ENCODE results near the gene C4orf54.

The C4orf54 gene

DNA sequence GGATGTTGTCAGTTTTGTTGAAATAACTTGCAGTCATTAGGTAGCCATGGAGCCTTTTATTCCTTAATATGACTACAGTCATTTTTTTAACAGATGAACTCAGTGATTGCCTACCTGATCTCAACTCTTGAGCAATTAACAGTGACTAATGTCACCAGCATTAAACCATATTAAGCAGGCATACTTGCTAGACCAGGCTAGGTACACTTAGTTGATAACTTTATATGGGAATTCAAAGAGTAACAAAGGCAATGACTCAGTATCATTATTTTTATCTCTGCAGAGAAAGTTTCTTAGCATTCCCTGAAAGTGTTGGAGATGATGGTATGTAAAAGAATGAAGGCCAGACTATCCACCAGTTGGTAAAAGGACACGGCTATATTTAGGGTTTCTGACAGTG, at the start of gene C4orf54:
C4orf54 (minus strand) TSS at position 31 of the 400 bp plus-strand sequence. CDS start 3,180 bp downstream, outside the sequence.
- DNase-seq, result no peak

DNA sequence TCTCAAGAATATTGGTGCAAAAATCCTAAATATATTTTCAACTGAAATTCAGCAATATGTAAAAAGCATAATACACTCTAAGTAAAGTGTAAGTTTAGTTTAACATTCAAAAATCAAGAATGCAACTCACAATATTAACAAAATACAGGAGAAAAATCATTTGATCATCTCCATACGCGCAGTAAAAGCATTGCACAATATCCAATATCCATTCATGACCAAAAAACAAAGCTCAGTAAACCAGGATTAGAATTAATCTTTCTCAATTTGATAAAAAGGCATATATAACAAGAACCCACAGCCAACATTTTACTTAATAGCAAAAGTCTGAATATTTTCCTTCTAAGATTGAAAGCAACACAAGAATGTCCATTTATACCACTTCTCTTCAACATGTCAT, 48.3 kb upstream of the C4orf54 start:
- DNase-seq, result no peak

DNA sequence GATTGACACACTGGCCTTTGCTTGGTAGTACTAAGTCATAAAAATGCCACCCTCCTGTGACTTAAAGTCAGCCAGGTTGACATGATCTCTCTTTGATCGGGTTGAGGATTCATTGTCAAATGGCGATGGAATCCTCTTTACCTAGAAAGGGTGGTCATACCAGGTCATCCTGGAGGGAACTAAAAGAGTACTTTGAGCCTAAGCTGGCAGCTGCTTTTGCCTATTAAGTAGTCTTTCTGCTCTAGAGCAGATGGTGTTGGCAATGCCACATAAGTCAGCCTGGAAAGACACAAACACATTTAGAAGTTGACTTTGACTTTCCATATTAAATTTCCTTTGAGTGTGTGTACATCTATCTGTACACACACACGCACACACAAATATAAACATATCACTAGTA, 39.2 kb upstream of the C4orf54 start:
- no peak for DNase-seq

DNA sequence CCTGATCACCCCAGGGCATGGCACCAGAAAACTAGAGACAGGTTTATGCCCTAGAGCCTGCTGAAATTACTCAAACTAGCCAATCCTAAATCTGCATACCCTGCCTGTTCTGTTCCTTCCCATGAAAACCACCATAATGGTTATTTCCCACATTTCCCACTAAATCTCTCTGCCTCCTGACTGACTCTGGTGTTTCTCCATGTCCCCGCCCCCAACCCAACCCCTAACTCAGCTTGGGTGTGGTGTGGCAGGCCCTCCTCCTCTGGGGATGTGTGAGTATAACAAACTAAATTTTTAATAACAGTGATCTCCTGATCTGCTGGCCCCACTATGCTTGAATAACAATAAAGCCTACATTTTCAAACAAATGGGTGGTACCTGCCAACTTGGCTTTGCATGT, 35.5 kb upstream of the C4orf54 start:
- no peak for DNase-seq

DNA sequence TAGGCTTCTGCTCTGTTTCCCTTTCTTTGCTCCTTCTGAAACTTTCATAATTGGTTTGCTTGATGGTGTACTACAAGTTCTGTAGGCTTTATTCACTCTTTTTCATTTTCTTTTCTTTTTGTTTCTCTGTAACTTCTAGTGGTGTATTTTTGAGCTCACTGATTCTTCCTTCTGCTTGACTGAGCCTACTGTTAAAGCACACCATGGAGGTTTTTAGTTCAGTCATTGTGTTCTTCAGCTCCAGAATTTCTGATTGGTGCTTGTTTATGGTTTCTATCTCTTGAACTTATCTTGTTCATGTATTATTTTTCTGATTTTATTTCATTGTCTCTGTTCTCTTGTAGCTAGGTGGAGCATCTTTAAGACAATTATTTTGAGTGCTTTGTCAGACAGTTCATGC, 33.4 kb upstream of the C4orf54 start:
- DNase-seq, result no peak

DNA sequence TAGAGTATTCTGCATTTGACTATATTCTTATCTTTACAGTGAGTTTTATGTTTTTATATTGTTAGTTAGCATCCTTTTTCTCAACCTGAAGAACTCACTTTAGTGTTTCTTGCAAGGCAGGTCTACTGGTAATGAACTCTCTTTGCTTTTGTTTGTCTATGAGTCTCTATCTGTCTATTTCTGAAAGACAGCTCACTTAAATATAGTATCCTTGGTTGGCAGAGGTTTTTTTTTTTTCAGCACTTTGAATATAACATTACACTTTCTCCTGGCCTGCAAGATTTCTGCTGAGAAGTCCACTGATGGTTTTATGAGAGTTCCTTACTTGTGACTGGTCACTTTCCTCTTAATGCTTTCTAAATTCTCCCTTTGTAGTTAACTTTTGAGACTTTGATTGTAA, 32.8 kb upstream of the C4orf54 start:
- DNase-seq, result no peak

DNA sequence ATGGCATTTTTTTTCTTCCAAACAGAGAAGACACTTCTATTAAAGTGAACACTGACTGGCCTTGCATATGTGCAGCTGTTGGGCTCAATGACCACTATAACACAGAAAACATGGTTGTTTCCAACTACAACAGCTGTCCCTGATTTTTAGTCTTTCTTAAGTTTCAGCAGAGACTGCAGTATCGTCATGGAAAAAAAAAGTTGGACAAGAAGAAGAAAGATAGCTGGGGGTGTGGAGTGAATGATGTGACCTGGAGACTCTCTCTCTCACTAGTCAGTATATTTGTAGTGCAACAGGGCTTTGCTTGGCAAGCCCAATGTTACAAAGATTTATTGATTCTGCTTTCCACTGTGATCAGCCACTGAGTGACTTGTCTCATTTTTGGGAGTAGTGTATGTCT, 29.5 kb upstream of the C4orf54 start:
- DNase-seq, result no peak

DNA sequence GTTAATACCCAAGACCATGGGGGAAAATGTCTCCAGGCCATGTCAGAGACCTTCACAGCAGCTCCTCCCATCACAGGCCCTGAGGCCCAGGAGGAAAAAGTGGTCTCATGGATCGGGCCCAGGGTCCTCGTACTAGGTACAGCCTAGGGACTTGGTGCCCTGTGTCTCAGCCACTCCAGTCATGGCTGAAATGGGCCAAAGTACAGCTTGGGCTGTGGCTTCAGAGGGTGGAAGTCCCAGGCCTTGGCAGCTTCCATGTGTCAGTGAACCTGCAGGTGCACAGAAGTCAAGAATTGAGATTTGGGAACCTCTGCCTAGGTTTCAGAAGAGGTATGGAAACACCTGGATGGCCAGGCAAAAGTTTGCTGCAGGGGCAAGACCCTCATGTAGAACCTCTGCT, 27.6 kb upstream of the C4orf54 start:
- no peak for DNase-seq

DNA sequence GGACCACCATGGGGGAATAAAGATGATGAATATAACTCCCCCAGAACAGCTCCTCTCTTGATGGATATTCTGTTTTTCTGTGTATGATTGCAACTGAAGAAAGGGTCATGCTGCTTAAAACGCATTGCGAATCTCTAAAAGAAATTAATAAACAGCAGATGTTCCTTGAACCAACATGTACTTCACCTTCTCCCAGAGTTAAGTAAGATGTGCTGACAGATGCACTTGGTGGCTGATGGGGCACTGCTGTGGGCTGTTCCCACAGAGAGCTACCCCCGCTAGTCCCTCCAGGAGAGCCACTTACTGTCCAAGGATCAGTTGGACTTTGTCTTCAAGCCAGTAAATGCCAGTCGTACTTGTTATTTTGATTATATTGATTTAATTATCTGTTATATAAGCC, 26.3 kb upstream of the C4orf54 start:
- DNase-seq, result no peak

DNA sequence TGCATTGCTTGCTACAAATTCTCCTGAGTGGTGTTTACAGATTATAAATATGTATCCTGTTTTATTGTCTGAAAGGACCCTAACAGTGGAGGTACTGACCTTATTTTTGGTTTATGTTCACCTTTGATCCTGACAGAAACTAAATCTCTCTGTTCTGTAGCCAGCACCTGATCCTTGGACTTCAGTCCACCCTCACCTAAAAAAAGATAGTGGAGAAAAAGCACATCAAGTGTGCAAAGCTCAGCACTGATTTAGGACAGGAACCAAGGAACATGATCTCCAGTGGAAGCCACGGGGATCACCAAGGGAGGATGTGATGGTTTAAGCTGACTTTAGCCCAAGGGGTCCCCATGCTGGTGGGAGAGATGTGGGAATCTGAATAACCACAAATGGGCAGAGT, 22.3 kb upstream of the C4orf54 start:
- DNase-seq, result no peak

DNA sequence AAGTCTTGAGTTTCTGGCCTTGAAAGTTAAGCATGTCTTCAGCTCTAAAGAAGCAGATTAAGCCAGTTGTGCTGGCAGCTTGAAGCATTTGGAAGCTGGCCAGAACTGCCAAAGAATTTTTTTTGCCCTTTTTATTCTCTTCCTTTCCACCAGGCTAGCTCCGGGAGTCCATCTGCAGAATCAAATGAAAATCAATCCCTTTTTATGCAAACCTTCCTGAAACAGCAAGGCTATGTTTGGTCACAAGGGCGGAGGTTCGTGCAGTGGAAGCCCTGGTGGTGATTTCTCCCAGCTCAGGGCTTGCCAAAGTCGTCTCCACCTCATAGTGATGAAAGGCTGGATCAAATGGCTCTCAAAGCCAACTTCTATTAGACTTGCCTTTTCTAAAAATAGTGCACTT, 21.6 kb upstream of the C4orf54 start:
- DNase-seq, result no peak

DNA sequence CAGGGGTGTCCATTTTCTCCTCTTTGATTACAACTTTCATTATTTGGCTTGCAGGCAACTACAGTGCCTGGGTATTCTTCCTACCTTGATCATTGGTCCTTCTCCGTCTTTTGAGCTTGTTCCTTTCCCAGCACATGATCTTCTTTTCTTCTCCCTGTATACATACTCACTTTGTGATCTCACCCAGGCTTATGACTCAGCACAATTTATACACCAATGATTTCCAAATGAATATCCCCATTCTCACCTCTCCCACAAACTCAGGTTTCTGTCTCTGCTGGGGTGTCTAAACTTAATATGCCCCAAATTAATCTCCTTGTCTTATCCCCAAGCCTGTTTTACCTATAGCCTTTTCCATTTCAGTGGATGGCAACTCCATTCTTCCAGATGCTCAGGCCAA, 19.5 kb upstream of the C4orf54 start:
- DNase-seq, result no peak

DNA sequence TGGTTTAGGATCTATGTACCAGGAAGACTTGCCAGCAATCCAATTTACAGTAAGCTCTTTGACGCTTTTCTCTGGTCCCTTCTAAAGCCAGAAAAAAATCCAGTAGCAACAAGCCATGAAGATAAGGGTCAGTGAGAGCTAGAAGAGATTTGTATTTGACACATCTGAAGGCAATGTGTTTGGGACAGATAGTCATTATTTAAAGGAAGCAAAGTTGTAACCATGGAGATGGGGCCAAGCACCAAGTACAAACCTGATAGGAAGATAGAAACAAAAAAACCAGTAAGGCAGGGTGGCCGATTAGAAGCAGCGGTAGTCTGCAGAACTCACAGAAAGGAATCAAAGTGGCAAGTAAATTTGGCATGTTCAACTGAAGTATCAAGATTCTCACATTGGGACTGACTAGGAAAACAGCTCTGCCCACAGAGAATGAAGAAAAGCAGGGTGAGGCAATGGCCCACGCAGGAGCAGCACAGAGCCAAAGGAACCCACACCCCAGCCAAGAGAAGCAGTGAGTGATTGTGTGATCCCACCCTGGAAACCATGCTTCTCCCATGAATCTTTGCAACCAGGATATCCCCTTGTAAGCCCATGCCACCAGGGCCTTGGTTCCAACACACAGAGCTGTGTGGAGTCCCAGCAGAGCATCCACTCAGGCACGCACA, 12.9 kb upstream of the C4orf54 start:
- no peak for DNase-seq

DNA sequence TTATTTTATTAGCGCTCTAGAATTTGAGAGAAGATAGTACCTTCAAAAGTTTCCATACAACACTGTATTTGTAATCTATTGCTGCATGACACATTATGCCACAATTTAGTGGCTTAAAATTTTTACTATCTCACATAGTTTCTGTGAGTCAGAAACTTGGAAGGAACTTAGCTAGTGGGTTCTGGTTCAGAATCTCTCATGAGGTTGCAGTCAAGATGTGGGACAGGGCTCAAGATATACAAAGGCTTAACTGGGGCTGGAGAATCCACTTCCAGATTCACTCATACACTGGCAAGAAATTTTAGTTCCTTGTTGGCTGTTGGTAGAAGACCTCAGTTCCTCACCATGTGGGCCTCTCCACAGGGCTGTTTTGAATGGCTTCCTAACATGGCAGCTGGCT, 11.5 kb upstream of the C4orf54 start:
- DNase-seq, result no peak

DNA sequence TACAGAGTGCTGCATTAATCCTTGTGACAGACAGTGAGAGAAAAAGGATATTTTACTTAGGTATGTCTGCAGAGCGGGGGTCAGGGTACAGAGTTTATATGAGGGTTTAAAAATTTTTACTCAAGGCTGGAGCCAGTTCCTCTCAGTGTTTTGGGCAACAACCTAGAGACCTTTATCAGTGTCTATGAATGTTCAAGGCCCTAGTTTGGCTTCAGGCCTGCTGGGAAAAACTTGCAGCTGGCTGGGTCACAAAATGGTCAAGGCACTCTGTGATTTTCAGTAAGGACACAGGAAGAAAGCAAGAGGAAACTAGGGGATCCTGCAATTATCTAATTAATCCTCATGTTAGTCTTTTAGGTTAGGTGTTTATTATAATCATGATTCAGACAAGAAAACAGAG, 10.8 kb upstream of the C4orf54 start:
- DNase-seq, result no peak

DNA sequence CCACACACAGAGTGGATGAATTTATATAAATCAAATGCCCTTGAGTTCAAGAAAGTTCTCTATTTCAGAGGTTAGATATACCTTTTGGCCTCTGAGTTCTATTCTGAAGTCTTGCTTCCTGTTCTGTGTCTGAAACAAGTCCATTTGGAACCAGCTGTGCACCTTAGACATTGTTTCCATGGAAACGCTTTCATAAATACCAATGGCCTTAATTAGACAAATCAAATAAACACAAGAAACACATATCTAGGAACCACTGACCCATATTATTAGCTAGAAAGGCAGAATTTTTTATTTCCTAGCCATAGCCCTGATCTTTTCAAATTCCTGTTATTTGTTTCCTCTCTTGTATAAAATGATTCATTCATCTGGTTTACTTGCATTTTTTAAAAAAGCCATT, 8.4 kb upstream of the C4orf54 start:
- no peak for DNase-seq

DNA sequence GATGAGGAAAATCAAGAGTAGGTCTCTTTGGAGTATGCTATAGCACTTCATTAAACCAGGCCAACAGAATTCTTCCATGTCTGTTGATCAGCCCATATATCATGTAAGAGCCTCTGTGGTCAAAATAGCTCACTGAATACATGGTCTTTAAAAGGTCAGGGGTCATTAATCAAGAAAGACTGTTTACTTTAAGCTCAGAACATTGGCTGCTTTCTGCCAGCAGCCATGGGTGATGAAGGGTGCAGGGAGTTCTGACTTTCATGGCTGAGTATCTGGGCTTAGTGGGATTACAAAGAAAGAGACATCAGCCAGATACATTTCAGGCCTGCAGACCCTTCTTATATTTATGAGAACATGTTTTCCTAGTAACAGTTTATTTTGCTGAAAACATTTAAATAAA, 7.1 kb upstream of the C4orf54 start:
- DNase-seq, result no peak

DNA sequence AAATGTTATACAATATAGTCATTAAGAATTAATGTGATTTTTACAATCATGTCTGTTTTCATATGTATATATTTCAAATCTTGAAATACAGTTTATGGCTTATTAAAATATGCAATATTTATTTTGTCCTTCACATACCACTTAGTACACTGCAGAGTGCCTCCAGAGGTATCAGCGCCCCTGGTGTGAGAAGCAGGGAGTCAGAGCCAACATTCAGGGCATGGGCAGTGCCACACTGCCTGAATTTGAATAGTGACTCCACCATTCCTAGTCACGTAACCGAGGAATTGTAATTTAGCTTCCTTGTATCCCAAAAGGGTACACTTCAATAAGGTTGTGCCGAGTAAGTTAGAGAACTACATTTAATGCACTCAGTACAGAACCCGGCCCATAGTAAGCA, 4.3 kb upstream of the C4orf54 start:
- DNase-seq, result no peak

DNA sequence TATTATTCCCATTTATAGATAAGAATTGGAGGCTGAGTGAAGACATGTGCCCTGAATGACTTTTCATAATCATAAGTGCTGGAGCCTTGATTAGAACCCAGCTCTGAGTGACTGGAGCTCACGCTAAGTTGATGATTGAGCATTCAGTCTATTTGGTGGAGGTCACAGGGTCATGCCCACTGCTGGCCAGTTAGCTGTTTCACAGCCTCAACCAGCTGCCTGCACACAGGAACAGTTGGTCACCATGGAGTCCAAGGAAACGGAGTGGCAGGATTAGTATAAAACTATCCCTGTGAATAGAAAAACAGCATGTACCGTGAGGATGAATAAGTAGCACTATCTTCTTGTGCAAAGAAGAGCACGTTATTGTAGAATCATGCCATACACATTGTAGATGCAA, 1.0 kb upstream of the C4orf54 start:
- DNase-seq, result no peak

DNA sequence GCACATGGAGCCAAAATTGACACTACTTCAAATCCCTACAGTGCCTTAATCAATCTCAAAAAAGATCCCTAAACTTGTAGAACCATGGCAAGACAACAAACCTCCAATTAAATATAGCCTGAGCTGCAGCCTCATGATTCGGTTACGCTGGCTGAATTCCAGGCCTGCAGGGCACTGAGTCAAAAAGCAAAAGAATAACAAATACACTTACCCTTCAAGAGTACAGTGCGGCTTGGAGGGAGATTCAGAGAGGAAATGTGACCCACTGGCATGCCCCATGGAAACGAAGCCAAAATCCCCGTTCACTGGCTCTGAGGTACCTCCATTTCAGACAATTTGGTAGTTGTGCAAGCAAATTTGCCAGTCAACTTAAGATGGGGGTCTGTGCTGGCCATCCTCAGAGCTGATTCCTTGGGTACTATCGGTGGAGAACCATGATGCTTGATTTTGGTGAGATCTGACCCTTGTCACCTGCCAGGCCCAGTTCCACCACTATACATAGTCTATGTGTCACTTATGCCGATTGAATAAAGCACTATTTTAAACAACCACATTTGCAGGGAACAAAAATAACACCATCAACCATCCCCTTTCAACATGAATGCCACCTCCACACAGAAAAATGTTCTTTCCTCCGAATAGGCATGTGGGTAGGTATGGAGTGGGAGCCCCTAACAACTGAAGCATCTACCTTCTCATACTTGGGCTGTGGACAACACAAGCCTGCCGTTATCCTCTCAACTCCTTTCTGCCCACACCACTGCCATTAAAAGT, 2.1 kb downstream of the C4orf54 start:
- DNase-seq, result no peak

DNA sequence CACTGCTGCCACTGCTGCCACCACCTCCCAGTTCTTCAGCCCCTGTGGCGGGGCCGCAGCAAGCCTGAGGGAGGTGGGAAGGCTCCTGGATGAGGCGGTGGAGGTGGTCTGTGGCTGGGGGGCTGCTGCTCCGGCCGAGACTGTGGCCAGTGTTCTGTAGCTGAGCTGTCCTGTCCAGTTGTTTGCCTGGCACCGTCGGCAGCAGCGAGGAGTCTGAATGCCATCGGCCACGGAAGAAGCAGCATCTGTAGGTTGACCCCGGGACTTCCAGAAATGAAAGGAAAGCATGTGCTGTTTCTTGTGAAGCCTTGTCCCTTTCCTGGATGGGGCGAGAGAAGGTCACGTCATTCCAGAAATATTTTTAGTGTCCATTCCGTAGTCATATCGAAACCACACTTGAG, 3.3 kb downstream of the C4orf54 start:
- DNase-seq, result no peak

DNA sequence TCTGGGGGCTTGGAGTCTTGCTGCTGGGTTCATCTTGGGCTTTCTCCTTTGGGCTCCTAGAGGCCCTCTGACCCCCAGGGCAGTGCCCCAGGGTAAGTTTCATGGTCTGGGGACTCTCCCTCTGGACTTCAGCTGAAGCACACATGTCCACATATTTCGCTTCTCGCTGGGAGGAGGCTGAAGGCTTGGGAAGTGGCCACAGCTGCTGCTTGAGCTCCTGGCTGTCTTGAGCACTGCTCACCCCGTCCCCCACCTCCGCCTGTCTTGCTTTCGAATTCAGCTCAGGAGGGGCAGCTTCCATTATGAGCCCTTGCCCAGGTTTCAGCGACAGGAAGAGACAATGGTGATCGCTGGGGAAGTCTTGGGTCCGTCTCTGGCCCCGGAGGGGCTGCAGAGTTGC, 3.7 kb downstream of the C4orf54 start:
- DNase-seq, result no peak

DNA sequence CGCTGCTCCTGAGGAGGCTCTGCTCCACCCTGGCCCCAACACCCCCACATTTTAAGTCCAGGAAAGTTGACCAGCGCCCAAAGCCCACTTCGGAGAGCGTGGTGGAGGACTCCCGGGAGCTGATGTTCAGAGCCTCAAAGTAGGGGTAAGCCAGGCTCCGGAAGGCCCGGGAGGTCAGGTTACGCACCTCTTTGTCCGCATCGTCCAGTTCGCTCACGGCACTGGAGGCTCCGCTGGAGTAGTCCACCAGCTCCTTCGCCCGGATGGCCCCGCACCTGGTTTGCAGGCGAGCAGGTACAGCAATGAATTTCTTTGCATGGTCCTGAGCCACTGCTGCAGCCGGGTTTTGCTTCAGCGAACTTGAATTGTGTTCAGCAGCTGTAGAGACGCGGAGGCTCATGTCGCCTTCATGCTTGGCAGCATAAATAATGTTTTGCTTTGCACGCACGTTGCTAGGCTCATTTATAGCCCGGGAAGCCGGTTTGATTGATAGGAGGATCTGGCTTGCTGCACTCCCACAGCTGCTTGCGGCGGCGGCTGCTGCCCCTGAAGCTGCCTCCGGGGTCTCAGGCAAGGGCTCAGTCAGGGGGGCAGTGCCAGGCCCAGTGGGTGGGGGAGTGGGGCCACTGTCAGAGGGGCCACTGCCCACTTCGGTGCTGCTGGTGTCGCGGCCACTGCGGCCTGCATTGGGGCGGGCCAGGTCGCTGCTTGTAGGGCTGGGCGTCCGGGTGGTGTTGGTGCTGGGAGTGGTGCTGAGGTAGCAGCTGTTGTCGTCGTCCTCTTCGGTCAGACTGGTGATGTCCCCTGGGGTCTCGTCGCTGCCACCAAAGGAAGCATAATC, 4.8 kb downstream of the C4orf54 start:
- DNase-seq, result no peak

Data from activated CD4-positive, alpha-beta T cell treated with anti-CD3 and anti-CD28 coated beads for 48 hours (primary cell).